ENCODE data around the gene ARHGDIB.

ARHGDIB gene

DNA sequence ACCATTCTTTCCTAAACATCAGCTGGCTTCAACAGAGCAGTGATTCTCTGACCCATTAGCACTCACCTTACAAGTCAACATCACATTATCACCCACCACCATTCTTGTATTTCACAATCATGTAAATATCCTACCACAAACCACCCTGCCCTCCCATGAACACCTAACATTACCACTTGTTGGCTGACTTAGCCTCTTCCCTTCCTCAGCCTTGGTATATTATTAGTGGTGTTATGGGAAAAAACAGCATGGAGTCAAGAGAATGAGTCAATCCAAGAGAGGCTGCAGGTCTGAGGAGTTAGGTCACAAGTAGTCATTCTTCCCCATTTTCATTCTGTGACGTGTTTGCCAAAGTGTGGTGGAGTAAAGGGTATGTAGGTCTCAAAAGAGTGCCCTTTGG lies 53.4 kb downstream of the ARHGDIB start:
- no peak overlapping the region for H3K4me3 ChIP-seq (ENCODE audit: low read depth, low read length)
- no peaks in the 10 kb centered on the region for H3K9me3 ChIP-seq (ENCODE audit: control insufficient read depth, insufficient read depth, low read length)
- no peaks in the 10 kb centered on the region for H3K27me3 ChIP-seq (ENCODE audit: control insufficient read depth, insufficient read depth, low read length)
- H3K27ac ChIP-seq (ENCODE audit: low read depth, low read length) = no peak overlapping the region
- no peaks in the 10 kb centered on the region for H3K4me1 ChIP-seq (ENCODE audit: control insufficient read depth, insufficient read depth, low read length)
- no peaks in the 10 kb centered on the region for H3K36me3 ChIP-seq (ENCODE audit: control insufficient read depth, insufficient read depth, low read length)
- no peak overlapping the region for H3K9ac ChIP-seq (ENCODE audit: low read depth, low read length)

DNA sequence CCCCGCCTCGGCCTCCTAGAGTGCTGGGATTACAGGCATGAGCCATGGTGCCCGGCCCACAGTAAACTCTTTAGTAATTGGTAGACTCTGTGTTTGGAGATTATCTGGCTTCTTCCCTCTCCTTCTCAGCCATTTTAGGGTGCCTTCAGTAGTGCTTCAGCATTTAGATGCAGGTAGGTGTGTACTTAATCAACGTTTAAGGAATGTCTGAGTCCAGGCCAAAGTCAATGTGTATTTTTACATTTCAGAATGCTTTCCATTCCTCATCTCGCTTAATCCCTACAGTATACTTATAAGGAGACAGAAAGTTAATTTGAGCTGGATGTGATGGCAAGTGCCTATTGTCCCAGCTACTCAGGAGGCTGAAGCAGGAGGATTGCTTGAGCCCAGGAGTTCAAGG lies 55.3 kb downstream of the ARHGDIB start:
- Histone ChIP-seq H3K27ac (ENCODE audit: low read depth, low read length) (no peak overlapping the region), H3K4me1 (ENCODE audit: control insufficient read depth, insufficient read depth, low read length) (no peaks in the 10 kb centered on the region), H3K9me3 (ENCODE audit: control insufficient read depth, insufficient read depth, low read length) (no peaks in the 10 kb centered on the region), H3K9ac (ENCODE audit: low read depth, low read length) (no peak overlapping the region), H3K27me3 (ENCODE audit: control insufficient read depth, insufficient read depth, low read length) (no peaks in the 10 kb centered on the region), H3K36me3 (ENCODE audit: control insufficient read depth, insufficient read depth, low read length) (no peaks in the 10 kb centered on the region), H3K4me3 (ENCODE audit: low read depth, low read length) (no peak overlapping the region)

DNA sequence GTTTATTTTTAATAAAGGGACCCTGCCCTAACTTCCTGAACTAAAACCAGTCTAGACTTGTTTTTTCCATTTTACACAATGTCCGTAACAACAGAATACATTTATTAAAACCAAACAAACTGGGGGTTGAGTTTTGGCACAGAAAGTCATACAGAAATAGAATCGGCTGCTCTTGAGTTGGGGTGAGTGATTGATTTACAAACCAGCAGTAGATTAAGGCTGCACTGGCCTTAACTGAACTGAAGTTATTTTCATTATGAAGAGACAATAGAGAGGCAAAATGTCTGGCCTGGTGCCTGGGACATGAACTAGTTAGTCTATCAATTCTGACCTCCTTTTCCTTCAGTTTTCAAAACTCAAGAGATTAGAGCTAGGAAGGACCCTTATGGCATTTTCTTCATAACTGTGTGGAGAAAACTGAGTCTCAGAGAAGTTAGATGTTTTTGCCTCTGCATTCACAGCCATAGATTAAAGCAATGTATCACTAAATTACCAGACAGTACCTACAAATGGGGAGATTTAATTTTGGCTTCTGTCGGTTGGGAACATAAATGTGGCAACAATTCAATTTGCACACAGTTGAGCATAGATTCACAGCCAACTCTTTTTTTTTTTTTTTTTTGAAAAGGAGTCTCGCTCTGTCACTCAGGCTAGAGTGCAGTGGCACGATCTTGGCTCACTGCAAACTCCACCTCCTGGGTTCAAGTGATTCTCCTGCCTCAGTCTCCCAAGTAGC lies 56.0 kb downstream of the ARHGDIB start:
- Histone ChIP-seq H3K9me3 (ENCODE audit: control insufficient read depth, insufficient read depth, low read length) (no peaks in the 10 kb centered on the region), H3K27ac (ENCODE audit: low read depth, low read length) (no peak overlapping the region), H3K4me1 (ENCODE audit: control insufficient read depth, insufficient read depth, low read length) (no peaks in the 10 kb centered on the region), H3K27me3 (ENCODE audit: control insufficient read depth, insufficient read depth, low read length) (no peaks in the 10 kb centered on the region), H3K36me3 (ENCODE audit: control insufficient read depth, insufficient read depth, low read length) (no peaks in the 10 kb centered on the region), H3K4me3 (ENCODE audit: low read depth, low read length) (no peak overlapping the region), H3K9ac (ENCODE audit: low read depth, low read length) (no peak overlapping the region)

DNA sequence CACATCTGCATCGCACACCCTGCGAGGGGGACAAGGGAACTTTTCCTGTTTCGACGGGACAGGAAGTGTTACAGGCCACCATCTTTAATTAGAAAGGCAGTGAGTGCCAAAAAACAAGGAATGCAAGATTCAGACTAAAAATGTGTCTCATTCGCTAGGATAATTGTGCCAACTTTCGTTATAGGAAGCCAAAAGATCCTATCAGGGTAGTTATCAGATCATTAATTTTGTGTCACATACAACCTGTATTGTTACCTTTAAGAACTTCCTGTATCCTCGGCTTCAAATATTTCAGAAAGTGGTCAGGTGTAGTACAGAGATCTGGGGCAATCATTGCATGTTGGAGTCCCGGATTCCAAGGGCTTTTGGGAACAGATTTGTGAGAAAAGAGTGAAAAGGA lies 56.5 kb downstream of the ARHGDIB start:
- Histone ChIP-seq H3K9me3 (ENCODE audit: control insufficient read depth, insufficient read depth, low read length) (no peaks in the 10 kb centered on the region), H3K4me3 (ENCODE audit: low read depth, low read length) (no peak overlapping the region), H3K27me3 (ENCODE audit: control insufficient read depth, insufficient read depth, low read length) (no peaks in the 10 kb centered on the region), H3K4me1 (ENCODE audit: control insufficient read depth, insufficient read depth, low read length) (no peaks in the 10 kb centered on the region), H3K27ac (ENCODE audit: low read depth, low read length) (no peak overlapping the region), H3K9ac (ENCODE audit: low read depth, low read length) (no peak overlapping the region), H3K36me3 (ENCODE audit: control insufficient read depth, insufficient read depth, low read length) (no peaks in the 10 kb centered on the region)

DNA sequence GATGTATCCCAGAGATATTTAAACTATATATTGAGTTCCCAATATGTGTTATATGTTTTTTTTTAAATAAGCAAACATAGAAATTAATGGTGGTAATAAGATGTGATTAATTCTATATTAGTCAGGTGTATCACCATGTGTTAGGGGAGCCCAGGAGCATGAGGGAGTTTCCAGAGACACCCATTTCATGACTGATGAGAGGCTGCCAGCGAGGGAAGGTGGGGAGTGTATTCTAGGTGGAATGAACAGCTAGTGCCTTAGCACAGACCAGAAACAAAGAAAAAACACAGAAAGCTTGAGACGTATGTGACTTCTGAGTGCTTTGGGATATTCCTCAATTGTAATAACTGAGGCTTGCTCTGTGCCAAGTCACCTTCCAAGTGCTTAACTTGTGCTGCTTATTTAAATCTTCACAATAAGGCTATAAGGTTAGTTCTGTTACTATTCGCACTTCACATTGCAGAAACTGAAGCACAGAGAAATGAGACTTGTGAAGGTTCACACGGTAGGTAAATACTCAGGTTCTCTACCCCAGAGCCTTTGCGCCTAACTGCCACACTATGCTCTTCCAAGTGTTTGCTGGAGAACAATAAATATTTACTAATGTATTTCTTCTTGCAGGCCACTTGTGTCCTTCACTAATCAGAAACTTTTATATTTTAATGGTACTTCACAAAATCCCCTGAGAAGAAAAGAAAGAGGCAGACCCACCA lies 57.9 kb downstream of the ARHGDIB start:
- H3K9me3 ChIP-seq (ENCODE audit: control insufficient read depth, insufficient read depth, low read length) = no peaks in the 10 kb centered on the region
- H3K36me3 ChIP-seq (ENCODE audit: control insufficient read depth, insufficient read depth, low read length) = no peaks in the 10 kb centered on the region
- H3K4me3 ChIP-seq (ENCODE audit: low read depth, low read length) = no peak overlapping the region
- no peak overlapping the region for H3K9ac ChIP-seq (ENCODE audit: low read depth, low read length)
- H3K27ac ChIP-seq (ENCODE audit: low read depth, low read length) = no peak overlapping the region
- H3K4me1 ChIP-seq (ENCODE audit: control insufficient read depth, insufficient read depth, low read length) = no peaks in the 10 kb centered on the region
- H3K27me3 ChIP-seq (ENCODE audit: control insufficient read depth, insufficient read depth, low read length) = no peaks in the 10 kb centered on the region

DNA sequence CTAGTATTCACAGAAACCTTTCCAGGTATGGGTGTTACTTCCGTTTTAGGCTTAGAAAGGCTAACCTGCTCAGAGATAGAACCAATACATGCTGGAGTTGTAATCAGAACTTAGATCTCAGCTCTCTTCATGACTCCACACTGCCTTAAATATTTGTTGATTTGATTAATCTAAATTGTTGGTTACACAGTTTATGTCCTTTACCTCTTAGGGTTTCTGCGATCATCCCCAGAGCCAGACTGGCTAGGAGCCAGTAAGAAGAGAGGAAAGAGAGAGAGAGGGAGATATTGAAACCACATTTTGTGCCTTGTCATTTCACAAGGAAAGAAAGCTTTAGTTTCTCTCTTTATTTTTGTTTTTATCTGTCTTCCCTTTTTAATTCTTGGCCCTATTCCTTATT lies 58.9 kb downstream of the ARHGDIB start:
- no peak overlapping the region for H3K27ac ChIP-seq (ENCODE audit: low read depth, low read length)
- H3K27me3 ChIP-seq (ENCODE audit: control insufficient read depth, insufficient read depth, low read length) = no peaks in the 10 kb centered on the region
- no peak overlapping the region for H3K4me3 ChIP-seq (ENCODE audit: low read depth, low read length)
- H3K36me3 ChIP-seq (ENCODE audit: control insufficient read depth, insufficient read depth, low read length) = no peaks in the 10 kb centered on the region
- H3K9ac ChIP-seq (ENCODE audit: low read depth, low read length) = no peak overlapping the region
- no peaks in the 10 kb centered on the region for H3K9me3 ChIP-seq (ENCODE audit: control insufficient read depth, insufficient read depth, low read length)
- H3K4me1 ChIP-seq (ENCODE audit: control insufficient read depth, insufficient read depth, low read length) = no peaks in the 10 kb centered on the region

DNA sequence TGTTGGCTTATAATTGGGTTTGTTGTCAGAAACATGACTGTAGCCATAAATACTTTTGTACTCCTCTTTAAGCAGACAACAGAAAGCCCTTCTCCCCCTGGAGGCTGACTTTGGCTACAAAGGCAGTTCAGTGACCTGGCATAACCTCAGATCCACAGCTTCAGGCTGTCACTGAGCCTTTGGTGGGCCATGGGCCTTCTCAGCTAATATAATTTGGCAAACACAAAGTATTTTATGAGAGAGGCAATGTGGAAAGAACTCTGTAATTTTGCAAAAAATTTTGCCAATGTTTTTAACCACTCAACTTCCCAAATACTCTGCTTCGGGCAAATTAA lies 60.2 kb downstream of the ARHGDIB start:
- Histone ChIP-seq H3K9me3 (ENCODE audit: control insufficient read depth, insufficient read depth, low read length) (no peaks in the 10 kb centered on the region), H3K27me3 (ENCODE audit: control insufficient read depth, insufficient read depth, low read length) (no peaks in the 10 kb centered on the region), H3K4me1 (ENCODE audit: control insufficient read depth, insufficient read depth, low read length) (no peaks in the 10 kb centered on the region), H3K27ac (ENCODE audit: low read depth, low read length) (no peak overlapping the region), H3K36me3 (ENCODE audit: control insufficient read depth, insufficient read depth, low read length) (no peaks in the 10 kb centered on the region), H3K9ac (ENCODE audit: low read depth, low read length) (no peak overlapping the region), H3K4me3 (ENCODE audit: low read depth, low read length) (no peak overlapping the region)

DNA sequence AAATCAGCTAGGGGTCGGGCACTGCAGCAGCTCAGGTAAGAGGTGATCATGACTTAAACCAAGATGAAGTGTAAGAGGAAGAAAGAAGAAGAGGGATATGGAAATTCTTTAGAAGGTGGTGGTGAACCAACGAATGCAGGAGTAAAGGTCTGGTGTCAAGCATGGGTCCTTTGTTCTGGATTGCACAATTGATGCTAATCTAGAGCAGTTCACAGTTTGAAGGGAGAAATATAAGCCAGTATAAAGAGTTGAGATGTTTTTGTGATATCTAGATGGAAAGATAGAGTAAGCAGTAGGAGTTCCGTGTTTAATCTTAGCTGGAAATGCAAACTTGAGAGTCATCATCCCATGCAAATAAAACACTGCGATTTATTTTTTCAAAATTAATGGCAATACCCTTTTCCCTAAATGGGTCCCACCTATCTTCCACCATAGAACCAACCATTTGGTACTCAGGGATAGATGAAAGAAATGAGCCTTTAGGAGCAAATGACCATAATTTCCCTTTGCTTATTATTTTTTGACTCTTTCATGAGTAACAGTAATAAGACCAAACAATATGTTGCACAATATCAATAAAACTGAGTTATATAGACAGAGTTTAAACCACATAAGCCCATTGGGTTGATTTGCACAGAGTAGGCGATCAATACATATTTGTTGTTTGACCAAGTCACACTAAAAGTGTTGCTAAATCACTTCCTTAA lies 60.7 kb downstream of the ARHGDIB start:
- Histone ChIP-seq H3K27me3 (ENCODE audit: control insufficient read depth, insufficient read depth, low read length) (no peaks in the 10 kb centered on the region), H3K9ac (ENCODE audit: low read depth, low read length) (no peak overlapping the region), H3K9me3 (ENCODE audit: control insufficient read depth, insufficient read depth, low read length) (no peaks in the 10 kb centered on the region), H3K4me3 (ENCODE audit: low read depth, low read length) (no peak overlapping the region), H3K27ac (ENCODE audit: low read depth, low read length) (no peak overlapping the region), H3K4me1 (ENCODE audit: control insufficient read depth, insufficient read depth, low read length) (no peaks in the 10 kb centered on the region), H3K36me3 (ENCODE audit: control insufficient read depth, insufficient read depth, low read length) (no peaks in the 10 kb centered on the region)

DNA sequence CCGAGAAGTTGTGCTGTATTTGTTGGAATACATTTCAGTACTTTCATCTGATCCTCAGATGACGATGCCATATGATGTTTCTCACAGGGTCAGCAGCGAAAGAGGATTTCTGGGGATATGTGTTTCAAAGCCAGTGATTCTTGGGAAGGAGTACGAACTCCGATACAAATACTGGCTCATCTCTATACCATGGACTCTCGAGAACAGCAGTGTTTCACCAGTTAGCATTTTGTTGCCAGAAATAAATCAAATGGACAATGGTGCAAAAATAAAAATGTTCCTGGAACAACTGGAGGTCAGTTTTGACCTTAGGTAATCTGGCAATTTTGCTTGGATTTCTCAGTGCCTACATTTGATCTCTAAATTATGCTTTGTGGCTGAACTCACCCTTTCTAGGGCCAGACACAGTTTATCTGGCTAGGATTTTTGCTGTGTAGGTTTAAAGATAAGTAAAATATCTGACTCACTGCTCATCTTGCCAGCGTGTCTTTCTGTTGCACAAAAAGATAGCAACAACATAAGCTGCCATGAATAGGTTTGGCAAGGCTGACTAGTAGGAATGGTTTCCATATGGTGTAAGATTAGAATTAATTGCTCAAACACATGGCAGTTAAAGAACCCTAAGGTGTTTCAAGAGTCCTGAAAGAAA lies 64.8 kb downstream of the ARHGDIB start:
- no peaks in the 10 kb centered on the region for H3K4me1 ChIP-seq (ENCODE audit: control insufficient read depth, insufficient read depth, low read length)
- H3K36me3 ChIP-seq (ENCODE audit: control insufficient read depth, insufficient read depth, low read length) = no peaks in the 10 kb centered on the region
- no peak overlapping the region for H3K27ac ChIP-seq (ENCODE audit: low read depth, low read length)
- no peaks in the 10 kb centered on the region for H3K9me3 ChIP-seq (ENCODE audit: control insufficient read depth, insufficient read depth, low read length)
- H3K9ac ChIP-seq (ENCODE audit: low read depth, low read length) = no peak overlapping the region
- H3K4me3 ChIP-seq (ENCODE audit: low read depth, low read length) = no peak overlapping the region
- H3K27me3 ChIP-seq (ENCODE audit: control insufficient read depth, insufficient read depth, low read length) = no peaks in the 10 kb centered on the region

DNA sequence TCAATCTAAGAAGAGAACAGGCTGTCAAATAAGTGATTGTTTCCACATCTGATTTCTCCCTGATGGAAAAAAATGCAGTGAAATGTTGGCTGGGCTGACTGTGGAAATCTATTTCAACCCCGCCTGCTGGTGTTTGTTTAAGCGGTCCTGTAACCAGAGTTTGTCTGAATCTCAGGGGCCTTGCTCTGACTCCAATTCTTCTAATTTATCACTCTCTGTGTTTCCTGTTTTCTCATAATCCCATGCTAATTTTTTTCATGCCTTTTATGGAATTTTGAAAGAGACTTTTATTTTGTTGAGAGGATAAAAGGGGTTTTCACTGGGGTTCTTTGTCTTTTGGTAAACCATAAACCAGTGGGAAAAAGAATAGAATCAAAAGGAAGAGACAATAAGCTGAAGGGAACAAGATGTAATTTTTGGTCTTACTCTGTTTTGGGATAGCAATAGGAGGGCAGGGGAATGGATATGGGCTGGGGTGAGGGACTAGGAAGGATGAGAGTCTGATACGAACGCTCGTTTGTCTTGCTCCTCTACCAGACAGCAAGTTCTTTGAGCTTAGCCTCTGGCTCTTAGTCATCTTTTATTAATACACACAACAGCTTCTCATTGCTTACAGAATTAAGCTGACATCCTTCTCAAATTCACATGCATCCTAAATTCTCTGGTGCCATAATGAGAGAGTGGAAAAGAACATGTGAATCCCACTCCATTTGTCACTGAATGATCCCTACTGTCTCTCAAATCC lies 67.7 kb downstream of the ARHGDIB start:
- Histone ChIP-seq H3K4me1 (ENCODE audit: control insufficient read depth, insufficient read depth, low read length) (0 out of 2 replicates have a peak, but pooled peaks cover 2% of the 10 kb centered on the region), H3K4me3 (ENCODE audit: low read depth, low read length) (no peak overlapping the region), H3K27ac (ENCODE audit: low read depth, low read length) (no peak overlapping the region), H3K36me3 (ENCODE audit: control insufficient read depth, insufficient read depth, low read length) (no peaks in the 10 kb centered on the region), H3K27me3 (ENCODE audit: control insufficient read depth, insufficient read depth, low read length) (no peaks in the 10 kb centered on the region), H3K9me3 (ENCODE audit: control insufficient read depth, insufficient read depth, low read length) (no peaks in the 10 kb centered on the region), H3K9ac (ENCODE audit: low read depth, low read length) (no peak overlapping the region)
